ENCODE measurements around the gene GLMN. TPM values are rescaled to one million over a fixed set of nuclear protein-coding genes. Genes with fewer than 3 reads are reported as not detected.

GLMN gene
- polyA plus RNA-seq, 1 of the 3 experiments (the other 2 are of a cell fraction): 2.3 TPM

- TF ChIP-seq REST (IDR thresholded peaks at IDR 0.05; ENCODE audit: low read depth, low read length): no peak
These were observed 19.2 kb upstream of the GLMN start (continued) for GRCh38 chr1:92317836-92318493.

GRCh38 chr1:92315766-92316599 lies 17.2 kb upstream of the GLMN start:
- Histone ChIP-seq H3K27me3 (ENCODE audit: insufficient read depth) (no peaks in the 10 kb centered on the region), H3K27ac (ENCODE audit: low read depth in 2 of 2, low read length in 1 of 2) (no peak overlapping the region), H3K4me1 (ENCODE audit: control insufficient read depth in 1 of 2, insufficient read depth in 2 of 2, low read depth in 1 of 2, low read length in 1 of 2) (no peaks in the 10 kb centered on the region), H3F3A (replicated peaks; ENCODE audit: insufficient read depth) (no peaks in the 10 kb centered on the region), H3K36me3 (replicated peaks in 1 of 2; ENCODE audit: control insufficient read depth in 1 of 2, insufficient read depth in 2 of 2, low read length in 1 of 2) (peaks cover 19 to 42% of the 10 kb centered on the region in 2 experiments), H3K9ac (no peak overlapping the region), H2AFZ (ENCODE audit: low read depth) (no peak overlapping the region), H3K79me2 (ENCODE audit: insufficient read depth) (no peaks in the 10 kb centered on the region), H3K4me2 (no peak overlapping the region), H3K9me2 (no peaks in the 10 kb centered on the region), H3K4me3 (ENCODE audit: low read depth in 2 of 2, low read length in 1 of 2) (no peak overlapping the region), H4K20me1 (ENCODE audit: insufficient read depth) (no peaks in the 10 kb centered on the region), H3K9me3 (no peaks in the 10 kb centered on the region)
- WGBS (ENCODE audit: low lambda C conversion rate): 92% methylated on average over 6 of the region's 6 CpGs
- CTCF ChIA-PET: interaction anchor here (0.9 kb wide), 1 partner anchor 170 kb away, joined by 3 read pairs; no protein-coding TSS in a partner anchor
- POLR2A ChIA-PET: interaction anchor here (1.0 kb wide), 1 partner anchor 19 kb away, joined by 3 read pairs; no protein-coding TSS in a partner anchor
- DNase-seq: no peak
- no peak for TF ChIP-seq REST (IDR thresholded peaks at IDR 0.05; ENCODE audit: low read depth, low read length)
- TF ChIP-seq ZBTB33 (IDR thresholded peaks at IDR 0.05; ENCODE audit: borderline replicate concordance, low read depth): no peak
- TF ChIP-seq FOSL2 (IDR thresholded peaks at IDR 0.05; ENCODE audit: borderline replicate concordance, low read depth): no peak
- no peak for TF ChIP-seq RCOR1 (IDR thresholded peaks at IDR 0.05; ENCODE audit: low read length)
- no peak for TF ChIP-seq FOXJ3 (CRISPR knock-in tag; IDR thresholded peaks at IDR 0.05)
- no peak for TF ChIP-seq USF1 (IDR thresholded peaks at IDR 0.05; ENCODE audit: borderline replicate concordance, low read depth)
- no peak for TF ChIP-seq IRF3 (IDR thresholded peaks at IDR 0.05; ENCODE audit: low read depth, low read length)
- TF ChIP-seq SIN3A (IDR thresholded peaks at IDR 0.05; ENCODE audit: borderline replicate concordance, low read depth, low read length): no peak
- TF ChIP-seq USF2 (IDR thresholded peaks at IDR 0.05; ENCODE audit: borderline replicate concordance, low read depth, low read length): no peak
- TF ChIP-seq YY1 (IDR thresholded peaks at IDR 0.05; ENCODE audit: low read depth): no peak
- TF ChIP-seq EP300 (IDR thresholded peaks at IDR 0.05; ENCODE audit: borderline replicate concordance in 1 of 2, low read depth in 1 of 2, low read length in 1 of 2): no peak
- TF ChIP-seq PBX3 (IDR thresholded peaks at IDR 0.05): no peak

All from SK-N-SH (cell line).